ENCODE measurements around the gene SNX19. TPM values are rescaled to one million over a fixed set of nuclear protein-coding genes. Genes with fewer than 3 reads are reported as not detected.

Gene SNX19
- total RNA-seq, 1 donor from 2014 or later: 137 TPM

GRCh38 chr11:130872981-130873380 is 43.3 kb downstream of the SNX19 start:
- no peak for DNase-seq (ENCODE audit: low spot score in 2 of 2)
- H3K36me3 ChIP-seq: peaks cover 25 to 26% of the 10 kb centered on the region in 2 donors
- H3K27ac ChIP-seq: peak overlapping the region; percentile 84 to 93
- TF ChIP-seq, protein P1, sequence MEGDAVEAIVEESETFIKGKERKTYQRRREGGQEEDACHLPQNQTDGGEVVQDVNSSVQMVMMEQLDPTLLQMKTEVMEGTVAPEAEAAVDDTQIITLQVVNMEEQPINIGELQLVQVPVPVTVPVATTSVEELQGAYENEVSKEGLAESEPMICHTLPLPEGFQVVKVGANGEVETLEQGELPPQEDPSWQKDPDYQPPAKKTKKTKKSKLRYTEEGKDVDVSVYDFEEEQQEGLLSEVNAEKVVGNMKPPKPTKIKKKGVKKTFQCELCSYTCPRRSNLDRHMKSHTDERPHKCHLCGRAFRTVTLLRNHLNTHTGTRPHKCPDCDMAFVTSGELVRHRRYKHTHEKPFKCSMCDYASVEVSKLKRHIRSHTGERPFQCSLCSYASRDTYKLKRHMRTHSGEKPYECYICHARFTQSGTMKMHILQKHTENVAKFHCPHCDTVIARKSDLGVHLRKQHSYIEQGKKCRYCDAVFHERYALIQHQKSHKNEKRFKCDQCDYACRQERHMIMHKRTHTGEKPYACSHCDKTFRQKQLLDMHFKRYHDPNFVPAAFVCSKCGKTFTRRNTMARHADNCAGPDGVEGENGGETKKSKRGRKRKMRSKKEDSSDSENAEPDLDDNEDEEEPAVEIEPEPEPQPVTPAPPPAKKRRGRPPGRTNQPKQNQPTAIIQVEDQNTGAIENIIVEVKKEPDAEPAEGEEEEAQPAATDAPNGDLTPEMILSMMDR (IDR thresholded peaks at IDR 0.05): no peak
- H3K9me3 ChIP-seq: no peaks in the 10 kb centered on the region
- H3K27me3 ChIP-seq: no peaks in the 10 kb centered on the region
- peak overlapping the region in 1 of 2 donors; percentile 9 for H3K4me3 ChIP-seq
- intact Hi-C loops (cut with DNase I): no loop called here
- peaks cover 9 to 25% of the 10 kb centered on the region in 2 donors for H3K4me1 ChIP-seq

DNA sequence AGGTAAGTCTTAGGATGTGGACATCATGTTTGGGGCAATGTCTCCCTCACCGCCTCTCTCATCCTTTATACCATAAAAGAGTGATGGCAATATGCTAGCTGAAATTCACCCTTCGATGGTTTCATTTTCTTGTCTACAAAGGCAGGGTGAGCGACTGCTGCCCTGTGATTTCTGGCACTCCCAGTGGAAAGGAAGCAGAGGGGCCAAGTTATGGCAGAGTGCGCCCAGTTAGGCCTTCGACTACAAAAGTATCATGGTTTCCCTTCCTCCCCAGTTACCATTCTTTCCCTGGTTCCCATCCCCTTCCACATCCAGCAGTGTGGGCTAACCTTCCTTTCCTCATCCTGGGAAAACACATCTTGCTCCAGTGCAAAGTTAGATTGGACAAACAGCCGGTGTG is 43.8 kb downstream of the SNX19 start:
- Histone ChIP-seq H3K4me1 (peaks cover 9 to 25% of the 10 kb centered on the region in 2 donors), H3K36me3 (peaks cover 21 to 23% of the 10 kb centered on the region in 2 donors)
- TF ChIP-seq, protein P1 (IDR thresholded peaks at IDR 0.05): no peak

GRCh38 chr11:130872102-130872501 is 44.2 kb downstream of the SNX19 start:
- intact Hi-C loops (cut with DNase I): no loop called here
- Histone ChIP-seq H3K27ac (peak overlapping the region; percentile 84 to 93), H3K36me3 (peaks cover 17 to 19% of the 10 kb centered on the region in 2 donors), H3K27me3 (no peaks in the 10 kb centered on the region), H3K4me1 (peaks cover 9 to 28% of the 10 kb centered on the region in 2 donors), H3K4me3 (peak overlapping the region in 1 of 2 donors; percentile 9), H3K9me3 (no peaks in the 10 kb centered on the region)
- no peak for DNase-seq (ENCODE audit: low spot score in 2 of 2)
- TF ChIP-seq, protein P1 (IDR thresholded peaks at IDR 0.05): no peak

More for the DNA sequence above, 43.8 kb downstream of the SNX19 start:
- no peaks in the 10 kb centered on the region for H3K27me3 ChIP-seq
- peak overlapping the region; percentile 84 to 93 for H3K27ac ChIP-seq
- no peaks in the 10 kb centered on the region for H3K9me3 ChIP-seq
- intact Hi-C loops (cut with DNase I): no loop called here
- DNase-seq (ENCODE audit: low spot score in 2 of 2): no peak
- peak overlapping the region in 1 of 2 donors; percentile 9 for H3K4me3 ChIP-seq

- H3K36me3 ChIP-seq: peaks cover 13 to 15% of the 10 kb centered on the region in 2 donors
- H3K9me3 ChIP-seq: no peaks in the 10 kb centered on the region
- TF ChIP-seq, protein P1 (IDR thresholded peaks at IDR 0.05): no peak
- peak overlapping the region; percentile 84 to 93 for H3K27ac ChIP-seq
- H3K27me3 ChIP-seq: no peaks in the 10 kb centered on the region
- peaks cover 9 to 33% of the 10 kb centered on the region in 2 donors for H3K4me1 ChIP-seq
- no peak for DNase-seq (ENCODE audit: low spot score in 2 of 2)
- H3K4me3 ChIP-seq: no peak overlapping the region
- intact Hi-C loops (cut with DNase I): no loop called here
Measured at GRCh38 chr11:130871616-130872015, 44.7 kb downstream of the SNX19 start.

DNA sequence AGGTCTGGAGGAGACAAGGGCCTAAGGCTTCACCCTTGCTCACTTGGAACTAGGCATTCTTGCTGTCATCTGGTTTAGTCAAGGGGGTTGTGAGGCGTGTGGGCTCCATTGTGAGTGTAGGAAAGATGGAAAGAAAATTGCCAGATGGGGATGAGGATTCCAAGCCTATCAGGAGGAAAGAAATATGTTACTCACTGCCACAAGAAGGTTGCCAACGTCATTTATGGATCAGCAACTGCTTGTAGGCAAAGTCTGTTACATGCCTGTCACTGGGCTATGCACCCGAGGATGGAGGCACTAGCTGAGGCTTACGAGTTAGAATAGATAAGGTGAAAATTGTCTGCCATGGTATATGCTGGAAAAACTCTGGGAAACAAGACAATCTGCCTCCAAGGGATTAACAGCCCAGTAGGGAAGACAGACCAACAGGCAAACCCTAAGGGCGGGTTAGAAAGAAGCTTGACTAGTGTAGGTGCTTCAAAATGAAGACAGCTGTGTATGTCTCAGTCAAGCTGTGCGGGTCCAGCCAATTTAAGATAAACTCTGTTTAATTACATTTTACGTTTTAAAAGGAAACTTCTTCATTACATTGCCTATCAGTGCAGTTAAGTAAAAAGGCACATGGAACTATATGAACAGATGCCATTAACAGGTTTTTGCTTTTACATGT is 47.4 kb downstream of the SNX19 start:
- Histone ChIP-seq H3K4me1 (peaks cover 17 to 55% of the 10 kb centered on the region in 2 donors), H3K9me3 (no peaks in the 10 kb centered on the region), H3K27ac (no peak overlapping the region), H3K36me3 (no peaks in the 10 kb centered on the region), H3K27me3 (no peaks in the 10 kb centered on the region), H3K4me3 (no peak overlapping the region)
- TF ChIP-seq, protein P1 (IDR thresholded peaks at IDR 0.05): no peak
- no peak for DNase-seq (ENCODE audit: low spot score in 2 of 2)
- intact Hi-C loops (cut with DNase I): loop anchor here (10.0 kb wide), 1 partner anchor 554 kb away; the partner anchor contains the start of gene ZBTB44
